Measurements from ENCODE around the gene LSM3.

- TF ChIP-seq CTCF (IDR thresholded peaks at IDR 0.05), result no peak
- no peak for TF ChIP-seq POLR2A (IDR thresholded peaks at IDR 0.05)
- TF ChIP-seq EP300 (IDR thresholded peaks at IDR 0.05), result no peak
These were observed 58.8 kb downstream of the LSM3 start for GRCh38 chr3:14237457-14237856.

Measured in ovary (tissue), 3 donors.